ENCODE data around the gene MFSD11.
"Not testable (repeated sequence)": the region's sequence is repeated elsewhere in the genome, so short reads cannot be mapped to it uniquely, and the experiment has no call there.

MFSD11 gene

GRCh38 chr17:76709077-76709950 lies 28.6 kb upstream of the MFSD11 start:
- no peak for DNase-seq (ENCODE audit: low read depth, low spot score)

GRCh38 chr17:76709951-76710862 lies 27.7 kb upstream of the MFSD11 start:
- not testable (repeated sequence) for DNase-seq (ENCODE audit: low read depth, low spot score)

- no peak for DNase-seq (ENCODE audit: low read depth, low spot score)
Observed at GRCh38 chr17:76710863-76711611, 26.9 kb upstream of the MFSD11 start, which contains the start of gene MXRA7. Gene MXRA7 (minus strand): TSS chr17:76710965. CDS start chr17:76710946, 19 bp downstream.

GRCh38 chr17:76712321-76712720 lies 25.6 kb upstream of the MFSD11 start:
- not testable (repeated sequence) for DNase-seq (ENCODE audit: low read depth, low spot score)

GRCh38 chr17:76713765-76714164 lies 24.2 kb upstream of the MFSD11 start:
- no peak for DNase-seq (ENCODE audit: low read depth, low spot score)

GRCh38 chr17:76714336-76714735 lies 23.6 kb upstream of the MFSD11 start:
- DNase-seq (ENCODE audit: low read depth, low spot score): no peak

GRCh38 chr17:76714822-76715495 lies 23.0 kb upstream of the MFSD11 start:
- peak; percentile 74 for DNase-seq (ENCODE audit: low read depth, low spot score)

GRCh38 chr17:76715496-76715830 lies 22.5 kb upstream of the MFSD11 start:
- DNase-seq (ENCODE audit: low read depth, low spot score): no peak

- no peak for DNase-seq (ENCODE audit: low read depth, low spot score)
Observed at GRCh38 chr17:76716146-76716838, 21.6 kb upstream of the MFSD11 start.

GRCh38 chr17:76716839-76717215 lies 21.1 kb upstream of the MFSD11 start:
- DNase-seq (ENCODE audit: low read depth, low spot score): no peak

GRCh38 chr17:76718516-76718915 lies 19.4 kb upstream of the MFSD11 start:
- DNase-seq (ENCODE audit: low read depth, low spot score): no peak

GRCh38 chr17:76720211-76720610 lies 17.7 kb upstream of the MFSD11 start:
- DNase-seq (ENCODE audit: low read depth, low spot score): no peak

- no peak for DNase-seq (ENCODE audit: low read depth, low spot score)
Observed at GRCh38 chr17:76720941-76721340, 17.0 kb upstream of the MFSD11 start.

- DNase-seq (ENCODE audit: low read depth, low spot score): no peak
Observed at GRCh38 chr17:76721463-76721862, 16.5 kb upstream of the MFSD11 start.

- no peak for DNase-seq (ENCODE audit: low read depth, low spot score)
Observed at GRCh38 chr17:76722279-76722678, 15.6 kb upstream of the MFSD11 start.

- not testable (repeated sequence) for DNase-seq (ENCODE audit: low read depth, low spot score)
Observed at GRCh38 chr17:76722977-76723376, 14.9 kb upstream of the MFSD11 start.

- no peak for DNase-seq (ENCODE audit: low read depth, low spot score)
Observed at GRCh38 chr17:76723812-76724211, 14.1 kb upstream of the MFSD11 start.

- no peak for DNase-seq (ENCODE audit: low read depth, low spot score)
Observed at GRCh38 chr17:76725580-76726230, 12.2 kb upstream of the MFSD11 start.

- DNase-seq (ENCODE audit: low read depth, low spot score): peak; percentile 89
Observed at GRCh38 chr17:76726231-76726775, 11.6 kb upstream of the MFSD11 start, which contains the start of gene JMJD6. Gene JMJD6 (minus strand): TSS chr17:76726606. CDS start chr17:76726475, 131 bp downstream.
